Measurements from ENCODE around the gene TMEM258. TPM values are rescaled to one million over a fixed set of nuclear protein-coding genes. Genes with fewer than 3 reads are reported as not detected.

Gene TMEM258
- total RNA-seq, 1 donor from 2014 or later: 71.4 TPM

- Histone ChIP-seq H2AFZ (replicated peaks) (no peak overlapping the region), H3K9me3 (ENCODE audit: low read depth) (no peaks in the 10 kb centered on the region), H3K9ac (no peak overlapping the region), H4K20me1 (ENCODE audit: low read depth) (no peaks in the 10 kb centered on the region), H3K27ac (no peak overlapping the region), H3K4me2 (no peak overlapping the region), H3K4me1 (peaks cover 13% of the 10 kb centered on the region), H3K79me2 (ENCODE audit: low read depth) (no peaks in the 10 kb centered on the region), H3K27me3 (no peaks in the 10 kb centered on the region), H3F3A (ENCODE audit: low read depth) (no peaks in the 10 kb centered on the region), H3K36me3 (no peaks in the 10 kb centered on the region), H3K4me3 (no peak overlapping the region)
- TF ChIP-seq EZH2phosphoT487 (IDR thresholded peaks at IDR 0.05): no peak
- TF ChIP-seq CTCF (IDR thresholded peaks at IDR 0.05): no peak
- TF ChIP-seq EZH2 (IDR thresholded peaks at IDR 0.05): no peak
- Mint-ChIP-seq H3K4me3 (no peak overlapping the region), H3K36me3 (no peaks in the 10 kb centered on the region), H3K27me3 (ENCODE audit: insufficient read depth, low read depth) (peaks cover 5% of the 10 kb centered on the region), H3K27ac (no peak overlapping the region), H3K9me3 (no peaks in the 10 kb centered on the region), H3K4me1 (peaks cover 28% of the 10 kb centered on the region)
- DNase-seq (ENCODE audit: low spot score): no peak
These were observed 47.7 kb downstream of the TMEM258 start for GRCh38 chr11:61744609-61745156.

DNA sequence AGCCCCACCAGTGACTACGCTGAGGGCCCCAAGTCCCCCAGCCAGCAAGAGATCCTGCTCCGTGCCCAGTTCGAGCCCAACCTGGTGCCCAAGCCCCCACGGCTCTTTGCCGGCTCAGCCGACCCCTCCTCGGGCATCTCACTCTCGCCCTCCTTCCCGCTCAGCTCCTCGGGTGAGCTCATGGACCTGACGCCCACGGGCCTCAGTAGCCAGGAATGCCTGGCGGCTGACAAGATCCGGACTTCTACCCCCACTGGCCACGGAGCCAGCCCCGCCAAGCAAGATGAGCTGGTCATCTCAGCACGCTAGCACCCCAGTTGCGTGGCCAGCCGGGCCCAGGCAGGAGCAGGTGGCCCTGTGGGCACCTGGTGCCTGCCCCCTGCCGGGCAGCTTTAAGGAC lies 48.2 kb downstream of the TMEM258 start:
- Histone ChIP-seq H3K27ac (no peak overlapping the region), H3K4me3 (no peak overlapping the region), H3K9me3 (ENCODE audit: low read depth) (no peaks in the 10 kb centered on the region), H4K20me1 (ENCODE audit: low read depth) (no peaks in the 10 kb centered on the region), H3K4me1 (peaks cover 8% of the 10 kb centered on the region), H3K36me3 (no peaks in the 10 kb centered on the region), H3K4me2 (no peak overlapping the region), H3K27me3 (no peaks in the 10 kb centered on the region), H3F3A (ENCODE audit: low read depth) (no peaks in the 10 kb centered on the region), H3K9ac (no peak overlapping the region), H2AFZ (replicated peaks) (no peak overlapping the region), H3K79me2 (ENCODE audit: low read depth) (no peaks in the 10 kb centered on the region)
- Mint-ChIP-seq H3K9me3 (no peaks in the 10 kb centered on the region), H3K4me3 (no peak overlapping the region), H3K27ac (no peak overlapping the region), H3K36me3 (no peaks in the 10 kb centered on the region), H3K27me3 (ENCODE audit: insufficient read depth, low read depth) (peaks cover 4% of the 10 kb centered on the region), H3K4me1 (peaks cover 23% of the 10 kb centered on the region)
- TF ChIP-seq CTCF (IDR thresholded peaks at IDR 0.05): no peak
- no peak for TF ChIP-seq EZH2 (IDR thresholded peaks at IDR 0.05)
- TF ChIP-seq EZH2phosphoT487 (IDR thresholded peaks at IDR 0.05): no peak
- DNase-seq (ENCODE audit: low spot score): no peak

GRCh38 chr11:61743486-61744095 lies 48.8 kb downstream of the TMEM258 start:
- Histone ChIP-seq H3K9ac (no peak overlapping the region), H3K4me3 (no peak overlapping the region), H3K79me2 (ENCODE audit: low read depth) (no peaks in the 10 kb centered on the region), H3K4me2 (no peak overlapping the region), H3K36me3 (no peaks in the 10 kb centered on the region), H3K27ac (no peak overlapping the region), H3K27me3 (no peaks in the 10 kb centered on the region), H4K20me1 (ENCODE audit: low read depth) (no peaks in the 10 kb centered on the region), H2AFZ (replicated peaks) (no peak overlapping the region), H3K9me3 (ENCODE audit: low read depth) (no peaks in the 10 kb centered on the region), H3F3A (ENCODE audit: low read depth) (no peaks in the 10 kb centered on the region), H3K4me1 (peaks cover 5% of the 10 kb centered on the region)
- TF ChIP-seq EZH2phosphoT487 (IDR thresholded peaks at IDR 0.05): no peak
- no peak for TF ChIP-seq EZH2 (IDR thresholded peaks at IDR 0.05)
- TF ChIP-seq CTCF (IDR thresholded peaks at IDR 0.05): no peak
- DNase-seq (ENCODE audit: low spot score): peak; percentile 40
- H3K36me3 Mint-ChIP-seq: no peaks in the 10 kb centered on the region
- no peak overlapping the region for H3K27ac Mint-ChIP-seq
- H3K4me3 Mint-ChIP-seq: no peak overlapping the region
- no peaks in the 10 kb centered on the region for H3K9me3 Mint-ChIP-seq
- H3K27me3 Mint-ChIP-seq (ENCODE audit: insufficient read depth, low read depth): peaks cover 2% of the 10 kb centered on the region
- peaks cover 19% of the 10 kb centered on the region for H3K4me1 Mint-ChIP-seq

Data from neural progenitor cell (in vitro differentiated cells).